ENCODE results near the gene SEMA6A.

- TF ChIP-seq CTCF (conservative IDR thresholded peaks at IDR 0.05; ENCODE audit: low read depth in 2 of 2), result no peak
- TF ChIP-seq EZH2 (IDR thresholded peaks at IDR 0.05; ENCODE audit: low read depth, unreplicated experiment), result no peak
- TF ChIP-seq REST (IDR thresholded peaks at IDR 0.05; ENCODE audit: unreplicated experiment), result no peak
- TF ChIP-seq POLR2AphosphoS5 (IDR thresholded peaks at IDR 0.05; ENCODE audit: low read depth), result no peak
- TF ChIP-seq CREB1 (CRISPR knock-in tag; IDR thresholded peaks at IDR 0.05; ENCODE audit: low read depth), result no peak
- TF ChIP-seq JUNB (IDR thresholded peaks at IDR 0.05; ENCODE audit: unreplicated experiment), result no peak
- TF ChIP-seq EZH2phosphoT487 (IDR thresholded peaks at IDR 0.05; ENCODE audit: unreplicated experiment), result no peak
- TF ChIP-seq ZNF331 (CRISPR knock-in tag; IDR thresholded peaks at IDR 0.05; ENCODE audit: low read depth), result no peak
- no peak for TF ChIP-seq ZNF462 (CRISPR knock-in tag; IDR thresholded peaks at IDR 0.05)
- TF ChIP-seq STAT1 (IDR thresholded peaks at IDR 0.05; ENCODE audit: unreplicated experiment), result no peak
- TF ChIP-seq ETS1 (IDR thresholded peaks at IDR 0.05), result no peak
- TF ChIP-seq ZNF114 (CRISPR knock-in tag; IDR thresholded peaks at IDR 0.05), result no peak
Measured at GRCh38 chr5:116394186-116394867, 180.3 kb downstream of the SEMA6A start.

Data from GM23338 (cell line).